ENCODE measurements around the gene ARRDC1. TPM values are rescaled to one million over a fixed set of nuclear protein-coding genes. Genes with fewer than 3 reads are reported as not detected.
"Not testable (repeated sequence)": the region's sequence is repeated elsewhere in the genome, so short reads cannot be mapped to it uniquely, and the experiment has no call there.

ARRDC1 gene, protein sequence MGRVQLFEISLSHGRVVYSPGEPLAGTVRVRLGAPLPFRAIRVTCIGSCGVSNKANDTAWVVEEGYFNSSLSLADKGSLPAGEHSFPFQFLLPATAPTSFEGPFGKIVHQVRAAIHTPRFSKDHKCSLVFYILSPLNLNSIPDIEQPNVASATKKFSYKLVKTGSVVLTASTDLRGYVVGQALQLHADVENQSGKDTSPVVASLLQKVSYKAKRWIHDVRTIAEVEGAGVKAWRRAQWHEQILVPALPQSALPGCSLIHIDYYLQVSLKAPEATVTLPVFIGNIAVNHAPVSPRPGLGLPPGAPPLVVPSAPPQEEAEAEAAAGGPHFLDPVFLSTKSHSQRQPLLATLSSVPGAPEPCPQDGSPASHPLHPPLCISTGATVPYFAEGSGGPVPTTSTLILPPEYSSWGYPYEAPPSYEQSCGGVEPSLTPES
- 17.5 TPM for polyA plus RNA-seq (2013, experiment 1 of 2)
- 12.5 TPM for polyA plus RNA-seq (2013, experiment 2 of 2)

- WGBS, 2 experiments (ENCODE audit: insufficient coverage in 2 of 2): 0% methylated on average over 50 of the region's 111 CpGs
- Histone ChIP-seq H3K27ac (ENCODE audit: low read depth, low read length, severe bottlenecking) (peak within 1 kb of the TSS; percentile 36), H3K4me1 (ENCODE audit: control insufficient read depth, insufficient read depth, low read length, poor library complexity, severe bottlenecking) (no peaks in the 10 kb centered on the region)
Measured at GRCh38 chr9:137605121-137606004, at the start of gene ARRDC1. ARRDC1 (plus strand) TSS chr9:137605686; CDS start chr9:137605718, 32 bp downstream.

DNA sequence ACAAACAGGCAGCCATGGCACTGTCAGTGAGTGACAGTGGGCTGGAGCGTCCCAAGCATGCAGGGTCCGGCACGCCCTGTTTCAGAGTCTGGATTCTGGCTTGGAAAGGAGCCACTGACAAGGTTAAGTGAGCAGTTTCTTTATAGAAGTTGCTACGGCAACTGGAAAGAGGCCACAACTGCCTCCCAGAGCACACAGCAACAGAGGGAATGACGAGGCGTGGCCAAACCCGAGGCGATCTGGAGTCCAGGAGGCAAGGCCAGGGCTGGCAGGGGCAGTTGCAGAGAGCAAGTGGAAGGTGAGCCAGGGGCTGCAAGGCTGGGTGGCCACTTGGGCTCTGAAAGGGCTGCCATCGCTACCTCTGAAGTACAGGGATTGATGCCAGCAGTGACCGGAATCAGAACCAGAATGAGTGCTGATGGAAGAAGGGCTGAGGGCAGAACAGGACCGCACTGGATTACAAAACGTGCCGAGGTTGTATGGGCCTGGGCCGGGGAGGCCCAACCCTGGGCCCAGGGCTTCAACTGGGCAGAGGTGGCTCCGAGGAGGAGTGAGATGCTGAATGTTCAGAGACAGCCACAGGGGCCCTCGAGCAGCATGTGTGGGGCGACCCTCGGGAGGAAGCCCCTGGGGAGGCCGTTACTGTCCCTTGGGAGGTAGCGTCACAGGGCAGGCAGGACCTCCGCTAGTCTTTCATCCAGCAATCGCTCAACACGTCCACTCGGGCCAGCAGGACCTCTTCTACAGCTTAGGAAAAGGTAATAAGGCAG is 49.2 kb upstream of the ARRDC1 start:
- H3K27ac ChIP-seq (ENCODE audit: low read depth, low read length, severe bottlenecking): peak overlapping the region; percentile 10
- H3K9me3 ChIP-seq (ENCODE audit: control insufficient read depth, low read length): no peaks in the 10 kb centered on the region
- WGBS, 2 experiments (ENCODE audit: insufficient coverage in 2 of 2): 90 to 95% methylated on average over 23 to 24 of the region's 24 CpGs
- no peak overlapping the region for H3K4me3 ChIP-seq (ENCODE audit: extremely low read depth, insufficient read depth, low read length, poor library complexity, severe bottlenecking)
- peaks cover 4% of the 10 kb centered on the region for H3K4me1 ChIP-seq (ENCODE audit: control insufficient read depth, insufficient read depth, low read length, poor library complexity, severe bottlenecking)
- peaks cover 70% of the 10 kb centered on the region for H3K36me3 ChIP-seq (ENCODE audit: control insufficient read depth, insufficient read depth, low read length)

More at GRCh38 chr9:137605121-137606004, at the start of gene ARRDC1:
- no peaks in the 10 kb centered on the region for H3K9me3 ChIP-seq (ENCODE audit: control insufficient read depth, low read length)
- no peaks in the 10 kb centered on the region for H3K36me3 ChIP-seq (ENCODE audit: control insufficient read depth, insufficient read depth, low read length)
- peak within 1 kb of the TSS; percentile 63 for H3K4me3 ChIP-seq (ENCODE audit: extremely low read depth, insufficient read depth, low read length, poor library complexity, severe bottlenecking)

GRCh38 chr9:137558127-137558526 is 47.4 kb upstream of the ARRDC1 start:
- 92 to 100% methylated on average over 3 to 4 of the region's 4 CpGs for WGBS, 2 experiments (ENCODE audit: insufficient coverage in 2 of 2)
- Histone ChIP-seq H3K27ac (ENCODE audit: low read depth, low read length, severe bottlenecking) (no peak overlapping the region), H3K4me1 (ENCODE audit: control insufficient read depth, insufficient read depth, low read length, poor library complexity, severe bottlenecking) (no peaks in the 10 kb centered on the region), H3K9me3 (ENCODE audit: control insufficient read depth, low read length) (no peaks in the 10 kb centered on the region), H3K36me3 (ENCODE audit: control insufficient read depth, insufficient read depth, low read length) (peaks cover 79% of the 10 kb centered on the region), H3K4me3 (ENCODE audit: extremely low read depth, insufficient read depth, low read length, poor library complexity, severe bottlenecking) (no peak overlapping the region)

DNA sequence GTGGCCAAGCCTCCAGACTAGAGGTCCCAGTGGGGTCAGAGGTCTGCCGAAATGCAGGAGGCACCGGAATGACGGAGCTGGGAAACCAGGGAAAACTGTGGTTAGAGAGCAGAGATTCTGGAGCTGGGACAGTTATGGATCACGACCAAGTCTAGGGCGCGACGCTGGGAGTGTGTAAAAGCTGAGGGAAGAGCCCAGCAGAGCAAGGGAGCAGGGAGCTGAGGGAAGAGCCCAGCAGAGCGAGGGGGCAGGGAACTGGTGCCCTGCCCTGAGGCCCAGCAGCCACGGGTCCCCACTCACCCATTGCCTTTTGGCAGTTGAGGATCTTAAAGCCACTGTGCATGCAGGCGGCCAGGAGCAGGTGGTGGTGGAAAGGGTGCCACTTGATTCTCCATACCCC is 41.4 kb upstream of the ARRDC1 start:
- no peaks in the 10 kb centered on the region for H3K4me1 ChIP-seq (ENCODE audit: control insufficient read depth, insufficient read depth, low read length, poor library complexity, severe bottlenecking)
- 97% methylated on average over 9 to 10 of the region's 10 CpGs for whole genome bisulfite sequencing, 2 experiments (ENCODE audit: insufficient coverage in 2 of 2)
- H3K36me3 ChIP-seq (ENCODE audit: control insufficient read depth, insufficient read depth, low read length): peaks cover 52% of the 10 kb centered on the region
- H3K9me3 ChIP-seq (ENCODE audit: control insufficient read depth, low read length): no peaks in the 10 kb centered on the region
- H3K27ac ChIP-seq (ENCODE audit: low read depth, low read length, severe bottlenecking): no peak overlapping the region
- H3K4me3 ChIP-seq (ENCODE audit: extremely low read depth, insufficient read depth, low read length, poor library complexity, severe bottlenecking): no peak overlapping the region

DNA sequence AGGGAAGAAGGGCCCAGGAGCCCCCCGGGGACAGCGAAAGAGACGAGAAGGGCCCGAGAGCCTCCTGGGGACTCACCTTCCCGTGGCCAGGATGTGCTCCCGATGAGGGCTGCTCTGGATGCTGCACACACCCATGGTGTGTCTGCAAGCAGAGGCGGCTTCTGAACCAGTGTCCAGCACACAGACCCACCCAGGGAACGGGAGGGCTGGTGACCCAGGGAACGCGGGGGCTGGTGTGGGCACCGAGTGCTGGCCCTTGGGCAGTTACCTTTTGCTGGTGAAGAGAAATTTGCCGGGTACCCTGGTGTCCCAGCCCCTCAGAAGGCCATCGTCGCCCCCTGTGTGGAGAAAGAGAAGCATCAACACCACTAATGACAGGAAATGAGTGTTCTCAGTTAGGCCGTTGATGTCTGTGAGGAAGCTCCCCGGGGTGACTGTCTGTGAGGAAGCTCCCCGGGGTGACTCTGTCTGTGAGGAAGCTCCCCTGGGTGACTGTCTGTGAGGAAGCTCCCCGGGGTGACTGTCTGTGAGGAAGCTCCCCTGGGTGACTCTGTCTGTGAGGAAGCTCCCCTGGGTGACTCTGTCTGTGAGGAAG is 40.6 kb upstream of the ARRDC1 start:
- H3K36me3 ChIP-seq (ENCODE audit: control insufficient read depth, insufficient read depth, low read length): peaks cover 47% of the 10 kb centered on the region
- no peaks in the 10 kb centered on the region for H3K4me1 ChIP-seq (ENCODE audit: control insufficient read depth, insufficient read depth, low read length, poor library complexity, severe bottlenecking)
- no peak overlapping the region for H3K27ac ChIP-seq (ENCODE audit: low read depth, low read length, severe bottlenecking)
- WGBS, 2 experiments (ENCODE audit: insufficient coverage in 2 of 2): 93 to 100% methylated on average over 7 to 11 of the region's 18 CpGs
- H3K4me3 ChIP-seq (ENCODE audit: extremely low read depth, insufficient read depth, low read length, poor library complexity, severe bottlenecking): no peak overlapping the region
- no peaks in the 10 kb centered on the region for H3K9me3 ChIP-seq (ENCODE audit: control insufficient read depth, low read length)

- WGBS, 2 experiments (ENCODE audit: insufficient coverage in 2 of 2): 96 to 97% methylated on average over 2 to 4 of the region's 5 CpGs
- H3K36me3 ChIP-seq (ENCODE audit: control insufficient read depth, insufficient read depth, low read length): peaks cover 43% of the 10 kb centered on the region
Measured at GRCh38 chr9:137568445-137568844, 37.0 kb upstream of the ARRDC1 start.

GRCh38 chr9:137569609-137570203 is 35.8 kb upstream of the ARRDC1 start:
- Histone ChIP-seq H3K4me3 (ENCODE audit: extremely low read depth, insufficient read depth, low read length, poor library complexity, severe bottlenecking) (no peak overlapping the region), H3K9me3 (ENCODE audit: control insufficient read depth, low read length) (no peaks in the 10 kb centered on the region), H3K4me1 (ENCODE audit: control insufficient read depth, insufficient read depth, low read length, poor library complexity, severe bottlenecking) (no peaks in the 10 kb centered on the region), H3K36me3 (ENCODE audit: control insufficient read depth, insufficient read depth, low read length) (peaks cover 40% of the 10 kb centered on the region), H3K27ac (ENCODE audit: low read depth, low read length, severe bottlenecking) (no peak overlapping the region)
- WGBS, 2 experiments (ENCODE audit: insufficient coverage in 2 of 2): 88 to 97% methylated on average over 5 of the region's 5 CpGs

More at GRCh38 chr9:137568445-137568844, 37.0 kb upstream of the ARRDC1 start:
- not testable (repeated sequence) for H3K27ac ChIP-seq (ENCODE audit: low read depth, low read length, severe bottlenecking); H3K4me1 ChIP-seq (ENCODE audit: control insufficient read depth, insufficient read depth, low read length, poor library complexity, severe bottlenecking); H3K4me3 ChIP-seq (ENCODE audit: extremely low read depth, insufficient read depth, low read length, poor library complexity, severe bottlenecking); H3K9me3 ChIP-seq (ENCODE audit: control insufficient read depth, low read length)

DNA sequence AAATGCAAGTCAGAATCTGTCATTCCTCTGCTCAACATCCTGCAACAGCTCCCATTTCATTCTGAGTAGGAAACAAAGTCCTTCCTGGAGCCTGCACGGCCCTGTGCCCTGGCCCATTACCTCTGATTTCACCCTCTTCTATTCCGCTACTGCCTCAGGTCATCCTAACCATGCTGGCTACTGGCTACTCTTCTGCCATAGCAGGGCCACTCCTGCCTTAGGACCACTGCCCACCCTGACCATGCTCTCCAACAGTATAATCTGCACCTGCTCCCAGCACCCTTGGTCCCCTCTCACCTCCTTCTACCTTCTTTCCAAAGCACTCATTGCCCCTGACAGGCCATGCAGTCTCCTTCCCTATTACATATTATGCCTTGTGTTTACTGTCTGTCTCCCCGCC is 34.9 kb upstream of the ARRDC1 start:
- WGBS, 2 experiments (ENCODE audit: insufficient coverage in 2 of 2): 96 to 100% methylated on average over 2 of the region's 3 CpGs
- Histone ChIP-seq H3K27ac (ENCODE audit: low read depth, low read length, severe bottlenecking) (no peak overlapping the region), H3K36me3 (ENCODE audit: control insufficient read depth, insufficient read depth, low read length) (peaks cover 45% of the 10 kb centered on the region), H3K4me3 (ENCODE audit: extremely low read depth, insufficient read depth, low read length, poor library complexity, severe bottlenecking) (no peak overlapping the region), H3K4me1 (ENCODE audit: control insufficient read depth, insufficient read depth, low read length, poor library complexity, severe bottlenecking) (no peaks in the 10 kb centered on the region), H3K9me3 (ENCODE audit: control insufficient read depth, low read length) (no peaks in the 10 kb centered on the region)

DNA sequence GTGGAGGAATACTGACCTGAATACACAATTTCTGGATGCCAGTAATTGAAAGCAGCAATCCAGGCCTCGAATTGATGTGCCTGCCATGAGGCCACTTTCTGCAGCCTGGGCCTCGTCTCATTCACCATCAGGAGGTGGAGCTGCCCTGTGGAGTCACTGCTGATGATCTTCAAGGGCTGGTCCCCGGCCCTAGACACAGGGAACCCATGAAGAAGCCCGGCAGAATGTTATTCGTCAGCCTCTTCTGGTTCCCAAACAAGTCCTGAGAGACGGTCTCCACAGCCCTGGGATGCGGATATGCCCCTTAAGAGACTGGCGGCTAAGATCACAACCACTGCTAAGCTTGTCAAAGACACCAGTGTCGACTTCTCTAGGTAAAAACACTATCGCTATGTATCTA is 31.3 kb upstream of the ARRDC1 start:
- Histone ChIP-seq H3K27ac (ENCODE audit: low read depth, low read length, severe bottlenecking) (no peak overlapping the region), H3K36me3 (ENCODE audit: control insufficient read depth, insufficient read depth, low read length) (peaks cover 53% of the 10 kb centered on the region), H3K4me3 (ENCODE audit: extremely low read depth, insufficient read depth, low read length, poor library complexity, severe bottlenecking) (no peak overlapping the region), H3K9me3 (ENCODE audit: control insufficient read depth, low read length) (no peaks in the 10 kb centered on the region), H3K4me1 (ENCODE audit: control insufficient read depth, insufficient read depth, low read length, poor library complexity, severe bottlenecking) (peaks cover 8% of the 10 kb centered on the region)
- 95 to 97% methylated on average over 10 of the region's 10 CpGs for WGBS, 2 experiments (ENCODE audit: insufficient coverage in 2 of 2)

GRCh38 chr9:137575364-137575715 is 30.1 kb upstream of the ARRDC1 start:
- Histone ChIP-seq H3K9me3 (ENCODE audit: control insufficient read depth, low read length) (no peaks in the 10 kb centered on the region), H3K36me3 (ENCODE audit: control insufficient read depth, insufficient read depth, low read length) (peaks cover 57% of the 10 kb centered on the region), H3K4me3 (ENCODE audit: extremely low read depth, insufficient read depth, low read length, poor library complexity, severe bottlenecking) (no peak overlapping the region), H3K4me1 (ENCODE audit: control insufficient read depth, insufficient read depth, low read length, poor library complexity, severe bottlenecking) (peaks cover 8% of the 10 kb centered on the region), H3K27ac (ENCODE audit: low read depth, low read length, severe bottlenecking) (no peak overlapping the region)
- WGBS, 2 experiments (ENCODE audit: insufficient coverage in 2 of 2): 94% methylated on average over 9 of the region's 9 CpGs
